Hepatic stellate cell (primary cell): ENCODE data around the gene SMIM5.

Source experiments
- DNase-seq: peaks from one replicate; pipeline ENCODE4 v3.0.0; 2011; ENCODE audit warnings: low spot score

The SMIM5 gene

DNA sequence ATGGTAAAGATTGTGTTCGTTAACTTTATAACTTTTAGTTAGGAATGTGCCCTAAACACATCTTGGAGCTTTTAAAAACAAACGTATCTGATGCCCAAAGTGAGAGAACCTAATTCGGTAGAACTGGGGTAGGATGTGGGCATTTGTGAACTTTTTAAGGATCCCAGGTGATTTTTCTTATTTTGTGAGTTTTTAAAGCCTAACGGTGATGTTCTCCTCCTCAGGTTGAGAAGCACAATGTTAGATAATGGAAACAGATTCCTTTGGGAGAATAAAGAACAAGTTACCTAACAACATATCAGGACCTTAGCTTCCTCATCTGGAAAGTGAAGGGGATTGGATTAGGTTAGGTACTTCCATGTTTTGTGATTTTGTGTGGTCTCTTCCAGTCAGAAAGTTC is 34.6 kb downstream of the SMIM5 start:
- DNase-seq: no peak

DNA sequence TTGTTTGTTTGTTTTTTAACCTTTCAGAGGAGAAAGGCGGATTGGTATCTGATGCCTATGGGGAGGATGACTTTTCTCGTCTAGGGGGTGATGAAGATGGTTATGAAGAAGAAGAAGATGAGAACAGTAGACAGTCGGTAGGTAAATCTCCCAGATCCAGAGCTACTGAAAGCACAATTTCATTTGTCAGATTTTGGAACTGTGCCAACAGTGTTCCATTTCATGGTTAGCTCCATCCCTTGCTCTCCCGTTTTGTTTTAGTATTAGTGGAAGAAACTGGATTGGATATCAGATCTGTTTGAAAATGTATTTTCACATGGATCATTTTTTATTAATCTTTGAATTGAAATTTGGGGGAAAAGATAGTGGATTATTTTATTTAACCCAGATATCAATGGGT is 35.3 kb downstream of the SMIM5 start:
- DNase-seq: no peak

DNA sequence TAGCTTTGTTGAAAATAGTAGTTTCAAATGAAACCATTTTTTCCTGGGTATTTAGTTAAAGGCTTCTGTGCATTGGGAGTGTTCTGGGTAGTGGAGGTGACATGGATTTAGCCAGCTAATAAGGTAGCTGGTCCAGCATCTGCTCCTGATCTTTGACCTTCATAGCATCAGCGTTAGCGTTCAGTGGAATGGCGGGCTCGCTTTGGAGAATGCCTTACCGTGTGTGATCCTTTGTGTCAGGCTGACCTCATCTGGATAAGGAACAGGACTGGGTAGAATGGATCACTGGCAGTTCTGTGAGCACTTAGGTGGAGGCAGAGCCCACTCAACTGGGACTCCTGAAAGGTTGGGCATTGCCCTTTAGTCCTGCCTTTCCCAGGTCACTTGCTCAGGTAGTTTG is 37.6 kb downstream of the SMIM5 start:
- DNase-seq: no peak

DNA sequence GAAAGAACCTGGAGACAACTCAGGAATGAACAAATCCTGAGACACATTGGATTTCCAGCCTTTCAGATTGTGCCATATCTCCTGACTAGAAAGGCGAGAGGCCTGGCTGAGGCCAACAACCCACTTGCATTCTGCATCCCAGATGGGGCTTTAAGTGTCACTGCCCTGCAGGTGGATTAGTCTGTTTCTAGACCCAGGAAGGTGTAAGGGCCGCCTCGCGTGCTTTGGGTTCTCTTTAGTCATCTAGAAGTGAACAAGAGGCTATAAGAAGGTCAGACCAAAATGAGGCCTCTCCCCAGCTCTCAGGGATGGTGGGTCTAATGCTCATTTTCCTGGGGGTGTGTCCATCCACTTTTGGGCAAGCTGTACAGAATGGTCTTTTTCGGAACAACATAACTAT is 38.8 kb downstream of the SMIM5 start:
- DNase-seq: no peak

DNA sequence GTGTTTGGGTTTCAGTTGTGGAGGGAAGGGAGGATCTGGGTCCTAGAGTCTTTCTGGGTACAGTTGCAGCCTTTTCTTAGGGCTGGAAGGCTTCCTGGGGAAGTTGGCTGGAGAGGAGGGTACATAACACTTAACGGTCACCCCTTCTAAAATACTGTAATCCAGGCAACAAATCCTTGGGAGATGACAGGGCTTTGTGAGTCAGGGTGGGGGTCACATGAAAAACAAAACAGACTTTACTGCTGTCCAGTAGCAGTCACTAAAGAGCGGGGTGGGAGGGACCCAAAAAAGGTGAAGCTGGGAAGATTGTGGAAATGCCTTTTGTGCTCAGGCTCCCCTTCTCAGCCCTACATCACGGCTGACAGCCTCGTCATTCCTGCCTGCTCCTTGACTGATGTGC is 40.3 kb downstream of the SMIM5 start:
- no peak for DNase-seq

DNA sequence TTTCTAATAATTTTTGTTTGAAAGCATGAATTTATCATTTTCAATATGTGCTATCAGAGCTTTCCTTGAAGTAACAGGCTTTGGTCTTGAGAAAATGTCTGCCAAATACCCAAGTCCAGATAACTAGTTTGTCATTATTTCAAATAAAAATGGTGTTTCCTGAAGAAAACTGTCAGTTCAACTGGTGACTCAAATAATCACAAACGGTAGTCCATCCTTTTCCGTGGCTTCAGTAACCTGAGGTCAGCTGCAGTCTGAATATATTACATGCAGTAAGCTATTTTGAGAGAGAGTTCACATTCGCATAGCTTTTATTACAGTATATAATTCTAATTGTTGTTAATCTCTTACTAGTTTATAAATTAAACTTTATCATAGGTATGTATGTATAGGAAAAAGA is 43.2 kb downstream of the SMIM5 start:
- no peak for DNase-seq

DNA sequence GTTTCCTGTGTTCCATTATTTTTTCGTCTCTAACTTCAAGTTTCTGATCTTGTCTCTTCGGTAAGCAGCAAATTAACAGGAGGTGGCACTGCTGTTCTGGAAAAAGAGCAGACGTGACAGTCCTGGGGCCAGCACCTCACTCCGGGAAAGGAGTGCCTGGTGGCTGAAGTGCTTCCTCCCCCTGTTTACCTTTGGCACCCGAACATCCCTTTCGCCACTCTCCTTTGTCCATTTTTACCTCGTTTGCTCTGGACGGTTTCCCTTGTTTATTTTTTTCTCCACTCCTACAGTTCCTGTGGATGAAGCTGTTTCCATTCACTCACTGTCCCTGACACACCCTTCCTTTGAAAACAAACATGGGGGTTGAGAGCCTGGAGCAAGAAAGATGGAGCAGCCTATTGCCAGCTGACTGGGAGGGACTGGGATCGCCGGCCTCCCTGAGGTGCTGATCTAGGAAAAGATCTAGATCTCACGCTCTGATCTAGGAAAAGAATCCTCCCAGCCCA is 46.5 kb downstream of the SMIM5 start:
- no peak for DNase-seq

DNA sequence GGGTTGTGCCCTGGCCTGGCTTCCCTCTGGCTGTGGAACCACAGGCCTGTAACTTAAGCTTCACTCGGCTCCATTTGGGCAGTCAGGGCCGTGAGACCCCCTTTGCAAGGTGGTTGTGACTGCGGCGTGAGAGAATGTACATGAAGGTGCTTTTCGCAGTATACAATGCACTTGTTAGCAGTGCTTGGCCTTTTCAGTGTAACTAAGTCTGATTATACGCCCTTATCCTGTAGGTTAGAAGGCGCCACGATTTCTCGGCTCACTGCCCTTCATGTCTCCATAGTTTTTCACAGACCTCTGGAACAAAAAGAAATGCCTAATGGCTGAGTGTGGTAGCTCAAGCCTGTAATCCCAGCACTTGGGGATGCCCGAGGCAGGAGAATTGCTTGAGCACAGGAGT is 47.2 kb downstream of the SMIM5 start:
- DNase-seq: no peak

DNA sequence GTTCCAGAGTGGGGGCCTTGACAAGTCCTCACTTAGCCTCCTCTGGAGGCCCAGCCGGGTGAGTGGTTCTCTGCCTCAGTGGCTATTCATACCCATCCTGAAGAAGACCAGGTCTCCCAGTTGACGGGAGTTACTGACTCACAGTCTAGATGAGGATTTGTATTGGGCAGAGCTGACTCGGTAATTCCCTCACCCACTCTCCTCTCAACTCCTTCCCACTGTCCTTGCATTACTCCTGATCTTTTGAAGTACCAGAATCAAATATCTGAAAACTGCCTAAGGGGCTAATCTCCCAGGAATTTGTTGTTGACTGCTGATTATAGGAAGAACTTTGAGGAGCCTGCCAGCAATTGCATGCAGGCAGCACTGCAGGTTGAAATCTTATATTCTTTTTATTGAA is 48.1 kb downstream of the SMIM5 start:
- no peak for DNase-seq

DNA sequence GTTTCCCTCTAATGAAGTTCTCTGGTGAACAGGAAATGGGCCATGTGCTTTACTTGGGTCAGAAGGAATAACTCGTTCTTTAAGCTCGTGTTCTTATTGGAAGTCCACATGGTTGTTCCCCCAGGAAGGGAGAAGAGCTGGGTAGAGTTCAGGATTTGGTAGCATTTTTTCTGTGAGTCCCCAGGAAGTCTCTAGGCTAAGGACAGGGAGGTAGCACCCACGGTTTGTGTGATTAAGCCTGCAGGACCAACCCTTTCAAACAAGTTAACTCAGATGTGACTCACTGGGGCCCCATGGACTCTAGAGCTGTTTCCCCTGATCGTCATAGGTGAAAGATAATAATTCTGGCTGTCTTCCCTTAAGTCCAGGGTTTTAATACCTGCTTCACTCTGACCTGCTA is 50.3 kb downstream of the SMIM5 start:
- DNase-seq: peak; percentile 65

DNA sequence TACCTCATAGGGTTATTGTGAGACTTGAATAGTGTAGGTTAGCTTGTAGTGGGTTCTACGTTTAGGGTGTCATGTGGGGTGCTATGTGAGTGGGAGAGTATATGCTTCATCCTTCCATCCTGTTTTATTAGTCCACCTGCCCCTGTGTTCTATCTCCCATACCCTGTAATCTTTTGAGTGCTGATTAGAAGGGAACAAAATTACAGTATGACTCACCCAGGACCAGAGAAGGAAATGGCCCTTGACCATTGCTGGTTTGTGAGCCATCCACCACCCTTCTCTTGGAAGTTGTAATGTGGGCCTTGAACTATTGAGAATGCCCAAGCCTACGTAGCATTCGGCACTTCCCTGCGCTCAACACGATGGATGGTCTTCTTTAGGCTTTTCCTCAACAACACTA is 51.0 kb downstream of the SMIM5 start:
- no peak for DNase-seq

DNA sequence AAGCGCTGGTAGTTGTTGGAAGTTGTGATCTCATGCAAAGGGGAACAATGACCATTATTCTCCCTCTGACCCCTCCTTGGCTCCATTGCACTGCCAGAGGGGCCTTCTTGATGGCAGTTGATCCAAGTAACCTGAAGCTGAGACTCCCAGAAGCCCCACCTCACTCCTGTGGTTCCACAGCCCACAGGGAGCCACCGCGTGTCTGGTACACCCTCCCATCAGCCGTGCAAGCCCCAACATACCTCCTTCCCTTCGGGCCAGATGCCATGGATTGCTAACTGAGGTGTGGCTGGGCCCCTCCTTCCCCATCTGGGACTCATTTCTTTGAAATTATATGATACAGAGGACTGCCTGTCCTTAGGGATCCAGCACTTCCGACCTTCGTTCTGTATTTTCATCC is 51.7 kb downstream of the SMIM5 start:
- no peak for DNase-seq

DNA sequence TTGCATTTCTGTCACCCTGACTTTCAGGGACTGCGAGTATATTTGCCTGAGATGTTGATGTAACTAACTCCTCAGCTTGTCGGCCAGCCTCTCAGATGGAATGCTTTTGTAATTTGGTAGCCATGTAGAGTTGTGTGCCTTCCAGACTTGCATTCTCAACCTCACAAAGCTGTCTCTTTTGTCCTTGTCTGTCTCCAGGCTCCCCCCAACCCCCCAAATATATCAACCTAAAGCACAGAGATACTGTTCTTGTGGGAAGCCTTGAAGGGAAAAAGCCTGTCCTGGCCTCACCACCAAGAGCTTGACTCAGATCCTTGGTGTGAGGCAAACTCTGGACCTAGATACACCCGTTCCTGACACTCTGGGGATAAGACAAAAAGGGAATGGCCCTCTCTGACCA is 52.3 kb downstream of the SMIM5 start:
- DNase-seq: no peak

DNA sequence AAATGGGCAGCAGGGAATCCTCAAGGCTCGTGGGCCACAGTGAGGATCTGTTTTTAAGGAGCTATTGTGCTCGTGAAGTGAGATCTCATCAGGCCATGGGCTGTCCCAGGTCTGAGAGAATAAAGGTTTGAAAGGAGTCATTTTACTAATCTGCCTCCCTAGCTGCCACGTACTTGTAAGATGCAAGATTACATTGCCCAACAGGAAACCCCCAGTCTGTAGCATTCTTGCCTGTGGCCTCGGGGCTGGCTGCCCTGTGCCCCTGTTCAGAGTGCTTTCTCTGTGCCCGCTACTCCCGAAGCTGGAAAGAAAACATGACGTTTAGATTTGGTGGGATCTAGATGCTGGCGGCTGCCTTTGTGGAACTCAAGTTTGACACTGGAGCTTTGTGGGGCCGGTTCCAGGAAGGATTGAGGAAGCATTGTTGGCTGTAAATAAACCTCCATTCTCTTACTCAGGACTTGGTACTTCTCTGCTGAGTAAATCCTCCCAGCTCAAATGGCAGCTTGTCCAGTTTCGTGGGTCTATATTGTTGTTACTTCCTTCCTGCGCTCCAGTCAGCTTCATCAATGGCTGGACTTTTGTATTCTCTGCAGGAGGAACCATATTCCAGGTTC is 55.1 kb downstream of the SMIM5 start:
- DNase-seq: no peak

DNA sequence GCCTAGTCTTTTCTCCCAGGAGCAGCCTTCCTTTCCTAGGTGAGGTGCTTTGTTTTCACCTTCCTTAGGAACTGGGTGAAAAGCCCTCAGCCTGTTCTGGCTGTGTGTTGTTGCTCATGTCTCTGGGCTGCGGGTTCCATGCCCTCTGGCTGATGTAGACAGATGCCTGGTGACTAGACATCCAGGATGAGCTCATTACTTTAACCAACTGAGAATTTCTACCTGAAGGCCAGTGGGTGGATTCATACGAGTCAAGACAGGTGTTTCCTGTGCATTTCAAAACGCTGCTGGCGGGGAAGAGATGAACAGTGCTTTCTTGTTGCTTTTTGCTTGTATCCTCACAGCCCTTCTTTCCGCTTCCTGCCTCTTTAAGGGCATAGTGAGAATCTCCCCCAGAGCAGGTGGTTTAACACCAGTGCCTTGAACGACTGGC is 56.2 kb downstream of the SMIM5 start:
- no peak for DNase-seq
